Thoracic aorta (tissue), 2 donors: ENCODE data around the gene KLHL7. TPM values are rescaled to one million over a fixed set of nuclear protein-coding genes. Genes with fewer than 3 reads are reported as not detected.
"Not testable (repeated sequence)": the region's sequence is repeated elsewhere in the genome, so short reads cannot be mapped to it uniquely, and the experiment has no call there.

ENCODE experiments used
- ATAC-seq: fragments of 150-250 bp; one replicate; pipeline ENCODE4 v1.8.0; 2017; ENCODE audit warnings: low read depth; ENCODE audit not compliant: insufficient number of reproducible peaks, low FRiP score
- DNase-seq: peaks from one replicate; pipeline ENCODE4 v3.0.0-alpha.2; 2020; ENCODE audit warnings: low spot score
- H3K27ac ChIP-seq, 2 donors: fragments of 200-600 bp; sonication (generic); 1 replicate in 1 of 2; 2 replicates in 1 of 2; pipeline ENCODE4 v1.5.1; 2016; ENCODE audit warnings: mild to moderate bottlenecking in 2 of 2, moderate library complexity in 2 of 2
- H3K27me3 ChIP-seq: fragments of 200-600 bp; sonication (generic); replicated peaks from 2 replicates; pipeline ENCODE4 v1.6.0; 2016; ENCODE audit warnings: mild to moderate bottlenecking; ENCODE audit not compliant: insufficient read depth
- H3K36me3 ChIP-seq: fragments of 200-600 bp; sonication (generic); one replicate; pipeline ENCODE4 v1.5.1; 2016
- H3K4me1 ChIP-seq, 2 donors: fragments of 200-600 bp; sonication (generic); 1 replicate in 1 of 2; 2 replicates in 1 of 2; pipeline versions ENCODE4 v1.5.1 to v1.6.0; 2016; ENCODE audit warnings: low read depth in 2 of 2, mild to moderate bottlenecking in 1 of 2; ENCODE audit not compliant: control insufficient read depth in 1 of 2
- H3K4me3 ChIP-seq: fragments of 200-600 bp; sonication (generic); 2 replicates; pipeline ENCODE4 v1.5.1; 2016; ENCODE audit warnings: mild to moderate bottlenecking
- H3K9me3 ChIP-seq: fragments of 200-600 bp; sonication (generic); 2 replicates; pipeline ENCODE4 v1.5.1; 2016
- total RNA-seq, 2 donors: library from RNA; depleted of rRNA; stranded (reverse); fragments of >200 nt; gene quantifications; one replicate each; pipeline versions ENCODE4 v1.1.0 to v1.2.3, GENCODE V29; 2016
- TF ChIP-seq, protein P1 (sequence below): fragments of 200-600 bp; sonication (generic); IDR thresholded peaks from one replicate; pipeline ENCODE4 v1.5.1; 2019; ENCODE audit warnings: antibody characterized with exemption

KLHL7 gene
- total RNA-seq, 2 donors from 2014 or later, result 22.7 to 23.8 TPM

DNA sequence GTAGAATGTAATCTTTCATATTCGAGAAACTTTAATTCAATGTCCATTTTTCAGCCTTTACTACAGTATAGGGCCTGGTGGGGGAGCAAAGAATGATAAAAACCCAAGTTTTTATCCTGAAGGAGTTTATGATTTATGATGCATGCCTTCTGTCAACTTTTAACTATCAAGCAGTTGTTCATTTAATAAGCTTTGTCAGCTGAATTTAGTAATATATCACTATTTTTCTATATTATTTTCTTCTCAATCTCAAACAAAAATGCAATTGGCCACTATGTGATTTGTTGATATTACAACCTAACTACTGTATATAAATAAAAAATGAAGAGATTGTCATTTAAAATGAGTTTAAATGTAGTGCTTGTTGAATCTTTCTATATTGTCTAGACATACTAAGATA lies 78.7 kb downstream of the KLHL7 start:
- Histone ChIP-seq H3K36me3 (peaks cover 9% of the 10 kb centered on the region), H3K4me3 (no peak overlapping the region), H3K9me3 (no peaks in the 10 kb centered on the region), H3K27ac (no peak overlapping the region), H3K4me1 (peaks cover 19 to 42% of the 10 kb centered on the region in 2 donors), H3K27me3 (no peaks in the 10 kb centered on the region)
- no peak for ATAC-seq
- DNase-seq, result no peak
- TF ChIP-seq, protein P1, sequence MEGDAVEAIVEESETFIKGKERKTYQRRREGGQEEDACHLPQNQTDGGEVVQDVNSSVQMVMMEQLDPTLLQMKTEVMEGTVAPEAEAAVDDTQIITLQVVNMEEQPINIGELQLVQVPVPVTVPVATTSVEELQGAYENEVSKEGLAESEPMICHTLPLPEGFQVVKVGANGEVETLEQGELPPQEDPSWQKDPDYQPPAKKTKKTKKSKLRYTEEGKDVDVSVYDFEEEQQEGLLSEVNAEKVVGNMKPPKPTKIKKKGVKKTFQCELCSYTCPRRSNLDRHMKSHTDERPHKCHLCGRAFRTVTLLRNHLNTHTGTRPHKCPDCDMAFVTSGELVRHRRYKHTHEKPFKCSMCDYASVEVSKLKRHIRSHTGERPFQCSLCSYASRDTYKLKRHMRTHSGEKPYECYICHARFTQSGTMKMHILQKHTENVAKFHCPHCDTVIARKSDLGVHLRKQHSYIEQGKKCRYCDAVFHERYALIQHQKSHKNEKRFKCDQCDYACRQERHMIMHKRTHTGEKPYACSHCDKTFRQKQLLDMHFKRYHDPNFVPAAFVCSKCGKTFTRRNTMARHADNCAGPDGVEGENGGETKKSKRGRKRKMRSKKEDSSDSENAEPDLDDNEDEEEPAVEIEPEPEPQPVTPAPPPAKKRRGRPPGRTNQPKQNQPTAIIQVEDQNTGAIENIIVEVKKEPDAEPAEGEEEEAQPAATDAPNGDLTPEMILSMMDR, result no peak

DNA sequence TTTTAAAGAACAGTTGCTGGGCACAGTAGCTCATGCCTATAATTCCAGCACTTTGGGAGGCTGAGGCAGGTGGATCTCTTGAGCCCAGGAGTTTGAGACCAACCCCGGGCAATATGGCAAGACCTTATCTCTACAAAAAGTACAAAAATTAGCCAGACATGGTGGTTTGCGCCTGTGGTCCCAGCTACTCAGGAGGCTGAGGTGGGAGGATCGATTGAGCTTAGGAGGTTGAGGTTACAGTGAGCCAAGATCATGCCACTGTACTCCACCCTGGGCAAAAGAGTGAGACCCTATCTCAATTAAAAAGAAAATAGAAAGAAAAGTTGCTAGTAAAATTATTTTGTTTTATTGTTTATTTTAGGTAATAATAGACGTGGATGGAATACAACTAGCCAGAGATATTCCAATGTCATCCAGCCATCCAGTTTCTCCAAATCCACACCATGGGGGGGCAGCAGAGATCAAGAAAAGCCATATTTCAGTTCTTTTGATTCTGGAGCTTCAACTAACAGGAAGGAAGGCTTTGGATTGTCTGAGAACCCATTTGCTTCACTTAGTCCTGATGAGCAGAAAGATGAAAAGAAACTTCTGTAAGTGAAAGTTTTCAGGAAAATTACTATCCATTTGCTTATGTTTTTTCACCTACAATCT lies 79.2 kb downstream of the KLHL7 start:
- no peaks in the 10 kb centered on the region for H3K27me3 ChIP-seq
- no peak overlapping the region for H3K27ac ChIP-seq
- DNase-seq (no peak), ATAC-seq (no peak)
- H3K4me1 ChIP-seq, result peaks cover 19 to 42% of the 10 kb centered on the region in 2 donors
- peaks cover 9% of the 10 kb centered on the region for H3K36me3 ChIP-seq
- TF ChIP-seq, protein P1, result peak; percentile 45
- no peaks in the 10 kb centered on the region for H3K9me3 ChIP-seq
- H3K4me3 ChIP-seq, result no peak overlapping the region

- Histone ChIP-seq H3K9me3 (no peaks in the 10 kb centered on the region), H3K36me3 (peaks cover 9% of the 10 kb centered on the region), H3K27ac (no peak overlapping the region), H3K4me3 (no peak overlapping the region), H3K4me1 (peaks cover 19 to 38% of the 10 kb centered on the region in 2 donors), H3K27me3 (no peaks in the 10 kb centered on the region)
- TF ChIP-seq, protein P1, result no peak
- DNase-seq (no peak), ATAC-seq (no peak)
Observed at GRCh38 chr7:23185980-23186379, 80.4 kb downstream of the KLHL7 start.

- H3K9me3 ChIP-seq, result no peaks in the 10 kb centered on the region
- H3K27me3 ChIP-seq, result no peaks in the 10 kb centered on the region
- DNase-seq, result no peak
- H3K27ac ChIP-seq, result no peak overlapping the region
- peaks cover 22% of the 10 kb centered on the region for H3K36me3 ChIP-seq
- no peak for ATAC-seq
- peaks cover 0 to 2% of the 10 kb centered on the region in 2 donors for H3K4me1 ChIP-seq
- no peak overlapping the region for H3K4me3 ChIP-seq
- TF ChIP-seq, protein P1, result no peak
Observed at GRCh38 chr7:23191022-23191421, 85.4 kb downstream of the KLHL7 start.

- H3K36me3 ChIP-seq, result peaks cover 15% of the 10 kb centered on the region
- not testable (repeated sequence) for ATAC-seq
Observed at GRCh38 chr7:23193650-23194227, 88.2 kb downstream of the KLHL7 start.

More at GRCh38 chr7:23193650-23194227, 88.2 kb downstream of the KLHL7 start:
- H3K27me3 ChIP-seq, H3K4me1 ChIP-seq, H3K27ac ChIP-seq, H3K4me3 ChIP-seq, DNase-seq, H3K9me3 ChIP-seq: not testable (repeated sequence)
